ENCODE data around the gene ERC1. TPM values are rescaled to one million over a fixed set of nuclear protein-coding genes. Genes with fewer than 3 reads are reported as not detected.

ERC1 gene
- total RNA-seq, 2 donors from 2014 or later: 18.9 to 72.9 TPM

GRCh38 chr12:1326258-1326657, 335.2 kb downstream of the ERC1 start:
- no peaks in the 10 kb centered on the region for H3K27me3 ChIP-seq (replicated peaks; ENCODE audit: insufficient read depth)
- H3K36me3 ChIP-seq: no peaks in the 10 kb centered on the region
- WGBS: 95% methylated on average over 2 of the region's 2 CpGs
- H3K4me1 ChIP-seq (replicated peaks): no peaks in the 10 kb centered on the region
- intact Hi-C loops (cut with DNase I): no loop called here
- no peak for TF ChIP-seq POLR2A (IDR thresholded peaks at IDR 0.05)
- no peak for TF ChIP-seq POLR2AphosphoS5 (IDR thresholded peaks at IDR 0.05)
- TF ChIP-seq CTCF (IDR thresholded peaks at IDR 0.05): no peak
- H3K9me3 ChIP-seq: no peaks in the 10 kb centered on the region
- no peak for DNase-seq (ENCODE audit: low spot score)
- no peak overlapping the region for H3K4me3 ChIP-seq
- H3K27ac ChIP-seq: no peak overlapping the region

- intact Hi-C loops (cut with DNase I): no loop called here
- Histone ChIP-seq H3K36me3 (no peaks in the 10 kb centered on the region), H3K4me1 (replicated peaks) (no peaks in the 10 kb centered on the region), H3K27ac (no peak overlapping the region), H3K4me3 (no peak overlapping the region), H3K9me3 (no peaks in the 10 kb centered on the region), H3K27me3 (replicated peaks; ENCODE audit: insufficient read depth) (no peaks in the 10 kb centered on the region)
- TF ChIP-seq POLR2A (IDR thresholded peaks at IDR 0.05) (no peak), POLR2AphosphoS5 (IDR thresholded peaks at IDR 0.05) (no peak), CTCF (IDR thresholded peaks at IDR 0.05) (no peak)
- DNase-seq (ENCODE audit: low spot score): no peak
- WGBS: 85% methylated on average over 8 of the region's 8 CpGs
Measured at GRCh38 chr12:1328391-1328790, 337.4 kb downstream of the ERC1 start.

DNA sequence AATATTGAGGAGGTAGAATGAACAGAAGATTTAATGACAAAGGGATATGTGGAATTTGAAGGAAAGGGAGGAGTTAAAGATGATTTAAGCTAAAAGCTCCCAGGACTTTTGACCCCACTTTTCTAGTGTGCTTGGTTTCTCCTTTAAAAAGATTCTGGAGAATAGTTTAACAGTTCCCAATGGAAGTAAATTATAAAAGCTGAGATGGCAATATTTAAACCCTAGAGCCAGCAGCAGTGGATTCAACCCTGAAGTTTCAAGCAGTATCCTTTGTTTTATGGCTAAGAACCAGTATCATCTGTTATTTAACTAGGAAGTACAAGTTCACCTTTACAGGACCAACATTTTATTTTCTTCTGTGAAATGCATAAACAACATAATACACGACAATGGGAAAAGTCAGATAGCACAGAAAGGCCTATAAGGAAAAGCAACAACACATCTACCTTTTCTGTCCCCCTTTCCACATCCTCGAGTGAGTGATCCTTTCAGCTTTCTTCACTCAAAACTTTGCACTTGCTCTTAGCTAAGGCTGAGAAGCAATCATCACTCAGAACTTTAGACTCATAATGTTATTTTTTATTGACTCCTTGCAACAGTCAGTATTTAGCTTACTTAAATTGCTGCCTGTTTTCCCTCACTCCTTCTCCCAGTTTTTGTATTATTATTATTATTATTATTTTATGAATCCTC, 338.9 kb downstream of the ERC1 start:
- no peaks in the 10 kb centered on the region for H3K27me3 ChIP-seq (replicated peaks; ENCODE audit: insufficient read depth)
- DNase-seq (ENCODE audit: low spot score): no peak
- no peaks in the 10 kb centered on the region for H3K9me3 ChIP-seq
- TF ChIP-seq CTCF (IDR thresholded peaks at IDR 0.05) (no peak), POLR2A (IDR thresholded peaks at IDR 0.05) (no peak), POLR2AphosphoS5 (IDR thresholded peaks at IDR 0.05) (no peak)
- H3K4me1 ChIP-seq (replicated peaks): no peaks in the 10 kb centered on the region
- WGBS: 88% methylated on average over 2 of the region's 2 CpGs
- H3K27ac ChIP-seq: no peak overlapping the region
- H3K4me3 ChIP-seq: no peak overlapping the region
- H3K36me3 ChIP-seq: no peaks in the 10 kb centered on the region
- intact Hi-C loops (cut with DNase I): no loop called here

- TF ChIP-seq CTCF (IDR thresholded peaks at IDR 0.05) (no peak), POLR2A (IDR thresholded peaks at IDR 0.05) (no peak), POLR2AphosphoS5 (IDR thresholded peaks at IDR 0.05) (no peak)
- no peaks in the 10 kb centered on the region for H3K36me3 ChIP-seq
- no peak for DNase-seq (ENCODE audit: low spot score)
- H3K4me1 ChIP-seq (replicated peaks): no peaks in the 10 kb centered on the region
- no peak overlapping the region for H3K4me3 ChIP-seq
- no peak overlapping the region for H3K27ac ChIP-seq
- intact Hi-C loops (cut with DNase I): no loop called here
- WGBS: 97% methylated on average over 1 of the region's 1 CpG
- H3K9me3 ChIP-seq: no peaks in the 10 kb centered on the region
- no peaks in the 10 kb centered on the region for H3K27me3 ChIP-seq (replicated peaks; ENCODE audit: insufficient read depth)
Measured at GRCh38 chr12:1330477-1330827, 339.4 kb downstream of the ERC1 start.

DNA sequence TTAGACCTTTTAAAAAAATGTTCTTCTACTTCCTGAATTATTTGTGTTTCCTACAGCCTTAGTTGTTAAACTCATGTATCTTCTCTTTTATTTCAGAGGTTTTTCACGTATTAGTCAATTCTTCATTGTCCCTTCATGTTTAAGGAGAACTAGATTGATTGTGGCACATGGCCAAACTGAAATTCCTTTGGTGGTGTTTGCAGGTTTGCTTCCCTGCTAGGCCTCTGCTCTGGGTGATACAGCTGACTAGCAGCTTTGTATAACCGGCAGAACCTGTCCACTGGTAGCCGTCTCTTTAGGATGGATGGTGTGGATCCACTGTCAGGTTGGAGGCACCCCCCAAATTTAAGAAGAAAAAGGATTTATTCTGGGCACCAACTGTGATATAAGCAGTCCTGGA, 341.3 kb downstream of the ERC1 start:
- Histone ChIP-seq H3K36me3 (no peaks in the 10 kb centered on the region), H3K4me1 (replicated peaks) (no peaks in the 10 kb centered on the region), H3K4me3 (no peak overlapping the region), H3K27me3 (replicated peaks; ENCODE audit: insufficient read depth) (no peaks in the 10 kb centered on the region), H3K27ac (no peak overlapping the region), H3K9me3 (no peaks in the 10 kb centered on the region)
- no peak for TF ChIP-seq POLR2A (IDR thresholded peaks at IDR 0.05)
- TF ChIP-seq POLR2AphosphoS5 (IDR thresholded peaks at IDR 0.05): peak; percentile 18
- WGBS: 50% methylated on average over 3 of the region's 3 CpGs
- DNase-seq (ENCODE audit: low spot score): peak; percentile 62
- intact Hi-C loops (cut with DNase I): no loop called here
